SK-N-MC (cell line): ENCODE data around the gene STEAP2.

ENCODE experiments used
- EZH2 ChIP-seq: fragments of 200-600 bp; sonication (generic); IDR thresholded peaks from one replicate; pipeline ENCODE4 v1.6.1; 2017; ENCODE audit warnings: antibody characterized with exemption
- POLR2AphosphoS5 ChIP-seq: IDR thresholded peaks from 2 replicates; pipeline ENCODE4 v1.6.1; 2012; ENCODE audit warnings: mild to moderate bottlenecking, low read depth, low read length, borderline replicate concordance

DNA sequence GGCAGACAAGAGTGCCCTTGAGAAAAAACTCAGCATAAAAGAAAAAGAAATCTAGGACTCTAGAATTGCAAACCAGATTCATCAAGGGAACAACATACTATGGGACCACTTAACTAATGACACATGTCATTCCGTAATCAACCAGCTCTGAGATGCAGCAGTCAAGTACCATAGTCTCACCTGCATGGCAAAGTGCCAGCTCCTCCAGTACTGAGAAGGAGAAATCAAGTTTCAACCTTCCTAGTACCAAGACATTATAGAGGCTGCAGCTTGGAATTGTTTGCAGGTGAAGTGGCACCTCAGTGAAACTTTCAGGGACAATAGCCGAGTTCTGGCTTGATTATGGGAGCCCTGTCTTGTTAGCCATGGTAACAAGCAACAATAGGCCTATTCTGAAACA lies 45.8 kb upstream of the STEAP2 start:
- TF ChIP-seq POLR2AphosphoS5 (peak; percentile 78), EZH2 (no peak)
